BLaER1 (cell line): ENCODE measurements around the gene FOXB2.

ENCODE experiments used
- H3K27ac ChIP-seq: shearing (Covaris generic); formaldehyde crosslinking; 2 replicates; pipeline ENCODE4 v1.8.1; 2022
- H3K27me3 ChIP-seq: shearing (Covaris generic); formaldehyde crosslinking; 2 replicates; pipeline ENCODE4 v1.8.1; 2022
- H3K36me3 ChIP-seq: shearing (Covaris generic); formaldehyde crosslinking; 2 replicates; pipeline ENCODE4 v1.8.1; 2022
- H3K4me1 ChIP-seq: shearing (Covaris generic); formaldehyde crosslinking; 2 replicates; pipeline ENCODE4 v1.8.1; 2022
- H3K4me2 ChIP-seq: shearing (Covaris generic); formaldehyde crosslinking; 2 replicates; pipeline ENCODE4 v1.8.1; 2022
- H3K4me3 ChIP-seq: shearing (Covaris generic); formaldehyde crosslinking; 2 replicates; pipeline ENCODE4 v1.8.1; 2022
- H3K9ac ChIP-seq: shearing (Covaris generic); formaldehyde crosslinking; 2 replicates; pipeline ENCODE4 v1.8.1; 2022
- H3K9me3 ChIP-seq: shearing (Covaris generic); formaldehyde crosslinking; 2 replicates; pipeline ENCODE4 v1.8.1; 2022
- H4K20me1 ChIP-seq: shearing (Covaris generic); formaldehyde crosslinking; 2 replicates; pipeline ENCODE4 v1.8.1; 2022
- Cebpa-rat ChIP-seq: shearing (Covaris generic); IDR thresholded peaks from 2 replicates; pipeline ENCODE4 v1.8.1; 2022

FOXB2 gene

DNA sequence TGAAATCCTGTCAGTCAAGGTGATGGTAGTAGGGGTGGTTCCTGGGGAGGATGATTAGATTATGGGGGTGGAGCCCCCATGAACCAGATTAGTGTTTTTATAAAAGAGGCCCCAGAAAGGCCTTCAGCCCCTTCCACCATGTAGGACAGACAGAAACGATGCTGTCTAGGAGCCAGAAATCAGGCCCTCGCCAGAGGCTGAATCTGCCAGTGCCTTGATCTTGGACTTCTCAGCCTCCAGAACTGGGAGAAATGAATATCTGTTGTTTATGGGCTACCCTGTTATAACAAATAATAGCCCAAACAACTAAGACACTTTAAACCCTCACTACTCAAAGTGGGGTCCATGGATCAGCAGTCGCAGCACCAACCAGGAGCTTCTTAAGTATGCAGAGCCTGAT, 20.2 kb upstream of the FOXB2 start:
- Histone ChIP-seq H3K27ac (no peak overlapping the region), H3K9ac (no peak overlapping the region), H3K9me3 (no peaks in the 10 kb centered on the region), H3K4me3 (no peak overlapping the region), H3K4me2 (no peak overlapping the region), H3K27me3 (no peaks in the 10 kb centered on the region), H3K36me3 (no peaks in the 10 kb centered on the region), H4K20me1 (no peaks in the 10 kb centered on the region), H3K4me1 (no peaks in the 10 kb centered on the region)
- no peak for TF ChIP-seq Cebpa-rat

DNA sequence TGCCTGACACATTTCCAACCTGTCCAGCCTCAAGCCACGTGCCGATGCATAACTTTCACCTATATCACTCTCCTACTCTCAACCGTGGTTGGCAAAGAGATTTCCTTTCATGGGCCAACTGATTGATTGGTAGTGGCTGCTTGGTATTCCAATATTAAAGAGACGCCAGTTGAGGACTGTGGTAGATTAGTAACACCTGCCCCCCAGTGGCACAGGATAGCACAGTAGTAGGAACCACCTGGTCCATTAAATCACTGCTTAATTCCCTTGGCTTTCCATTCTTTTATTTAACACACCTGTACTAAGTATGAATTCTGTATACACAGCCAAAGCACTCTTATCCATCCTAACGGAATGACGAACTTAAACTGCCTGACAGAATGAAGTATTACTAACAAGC, 19.1 kb upstream of the FOXB2 start:
- Histone ChIP-seq H3K27ac (no peak overlapping the region), H3K27me3 (no peaks in the 10 kb centered on the region), H3K4me1 (no peaks in the 10 kb centered on the region), H3K9me3 (no peaks in the 10 kb centered on the region), H3K9ac (no peak overlapping the region), H3K4me3 (no peak overlapping the region), H4K20me1 (no peaks in the 10 kb centered on the region), H3K4me2 (no peak overlapping the region), H3K36me3 (no peaks in the 10 kb centered on the region)
- no peak for TF ChIP-seq Cebpa-rat

DNA sequence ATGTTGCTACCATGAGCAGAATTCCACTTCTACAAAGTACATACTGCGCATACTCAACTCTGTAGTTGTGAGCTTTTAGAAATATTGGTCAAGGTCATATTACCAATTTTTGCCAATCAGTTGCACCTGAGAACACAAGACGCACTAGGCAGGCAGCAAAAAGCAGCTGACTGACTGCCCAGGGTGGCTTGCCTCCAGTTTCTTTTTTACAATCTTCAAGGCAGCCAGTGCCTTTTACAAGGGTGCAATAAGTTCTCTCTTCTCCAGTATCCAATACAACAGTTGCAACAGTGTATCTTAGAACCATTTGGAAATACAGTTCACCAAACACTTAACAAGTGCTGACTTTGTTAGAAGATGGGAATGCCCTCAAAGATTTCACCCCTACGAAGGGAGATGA, 16.1 kb upstream of the FOXB2 start:
- no peak overlapping the region for H3K4me2 ChIP-seq
- H4K20me1 ChIP-seq, result no peaks in the 10 kb centered on the region
- no peaks in the 10 kb centered on the region for H3K4me1 ChIP-seq
- no peak for TF ChIP-seq Cebpa-rat
- H3K9me3 ChIP-seq, result no peaks in the 10 kb centered on the region
- no peaks in the 10 kb centered on the region for H3K36me3 ChIP-seq
- no peak overlapping the region for H3K4me3 ChIP-seq
- no peaks in the 10 kb centered on the region for H3K27me3 ChIP-seq
- no peak overlapping the region for H3K27ac ChIP-seq
- H3K9ac ChIP-seq, result no peak overlapping the region

DNA sequence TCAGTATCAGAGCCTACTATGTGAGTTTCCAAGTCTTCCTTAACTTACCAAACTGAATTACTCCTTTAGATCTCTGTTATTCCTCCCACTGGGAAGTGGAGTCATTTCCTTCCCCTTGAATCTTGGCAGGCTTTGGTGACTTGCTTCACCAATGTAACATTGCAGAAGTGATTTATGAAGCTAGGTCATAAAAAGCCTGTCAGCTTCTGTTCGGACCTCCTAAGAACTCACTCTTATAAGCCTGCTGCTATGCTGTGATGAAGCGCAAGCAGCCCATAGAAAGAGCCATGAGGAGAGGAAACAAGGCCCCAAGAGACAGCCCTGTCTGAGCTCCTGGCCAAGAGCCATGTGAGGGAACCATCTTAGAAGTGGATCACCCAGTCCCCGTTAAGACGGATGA, 14.2 kb upstream of the FOXB2 start:
- Histone ChIP-seq H3K4me3 (no peak overlapping the region), H3K4me1 (no peaks in the 10 kb centered on the region), H4K20me1 (no peaks in the 10 kb centered on the region), H3K36me3 (no peaks in the 10 kb centered on the region), H3K9me3 (no peaks in the 10 kb centered on the region), H3K27ac (no peak overlapping the region), H3K9ac (no peak overlapping the region), H3K4me2 (no peak overlapping the region), H3K27me3 (no peaks in the 10 kb centered on the region)
- no peak for TF ChIP-seq Cebpa-rat

DNA sequence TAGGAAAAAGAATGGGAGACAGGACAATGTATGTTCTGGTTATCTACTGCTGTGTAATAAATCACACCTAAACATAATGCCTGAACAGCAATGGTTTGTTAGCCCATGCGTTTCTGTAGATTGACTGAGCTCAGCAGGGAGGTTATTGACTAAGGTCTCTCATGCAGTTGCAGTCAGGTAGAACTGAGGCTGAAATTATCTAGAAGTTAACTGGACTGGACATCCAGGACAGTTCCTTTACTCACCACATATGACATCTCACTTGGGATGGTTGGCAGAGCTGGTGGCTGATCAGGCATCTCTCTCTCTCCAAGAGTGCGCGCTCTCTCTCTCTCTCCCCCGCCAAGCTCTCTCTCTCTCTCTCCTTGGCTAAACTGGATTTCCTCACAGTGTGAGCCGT, 8.9 kb upstream of the FOXB2 start:
- Histone ChIP-seq H3K36me3 (no peaks in the 10 kb centered on the region), H4K20me1 (no peaks in the 10 kb centered on the region), H3K27ac (no peak overlapping the region), H3K4me2 (no peak overlapping the region), H3K9me3 (peaks cover 31% of the 10 kb centered on the region), H3K4me3 (no peak overlapping the region), H3K4me1 (no peaks in the 10 kb centered on the region), H3K9ac (no peak overlapping the region), H3K27me3 (peaks cover 17% of the 10 kb centered on the region)
- no peak for TF ChIP-seq Cebpa-rat

DNA sequence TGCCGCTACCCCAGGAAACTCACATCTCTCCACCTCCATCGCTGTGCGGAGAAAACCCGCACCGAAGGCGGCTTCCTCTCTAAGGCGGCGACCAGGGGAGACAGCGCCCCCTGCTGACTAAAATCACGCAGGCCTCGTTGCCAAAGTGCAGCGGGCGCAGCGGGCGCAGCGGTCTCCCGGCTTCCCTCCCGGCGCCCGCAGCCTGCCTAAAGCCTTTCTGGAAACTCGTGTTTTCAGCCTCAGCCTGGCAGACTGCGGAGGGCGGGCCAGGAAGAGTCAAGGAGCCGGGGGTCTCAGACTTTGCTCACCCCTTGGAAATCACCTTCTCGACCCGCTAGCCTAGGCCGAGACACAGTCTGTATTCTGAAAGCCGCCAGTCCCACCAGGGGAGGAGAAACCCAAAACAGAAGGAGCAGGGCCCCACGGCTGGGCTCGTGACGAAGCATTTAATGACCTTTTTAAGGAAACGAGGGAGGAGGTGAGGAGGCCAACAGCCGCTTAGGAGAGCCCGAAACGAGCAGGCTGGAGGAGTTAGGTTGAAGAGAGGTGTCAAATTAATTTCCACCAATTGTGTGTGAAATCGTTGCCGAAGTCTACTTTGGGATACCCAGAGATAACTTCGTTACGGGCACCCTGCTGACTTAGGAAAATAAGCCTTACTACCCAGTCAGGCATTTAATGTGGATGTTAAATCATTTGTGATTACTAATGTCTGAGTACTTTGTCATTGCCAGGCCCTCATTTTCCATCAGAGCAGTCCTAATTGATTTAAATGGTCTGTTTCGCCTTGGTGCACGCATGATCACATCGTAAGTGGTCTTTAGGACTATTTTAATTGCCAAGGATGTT, 7.3 kb upstream of the FOXB2 start:
- no peak overlapping the region for H3K9ac ChIP-seq
- H3K4me2 ChIP-seq, result no peak overlapping the region

DNA sequence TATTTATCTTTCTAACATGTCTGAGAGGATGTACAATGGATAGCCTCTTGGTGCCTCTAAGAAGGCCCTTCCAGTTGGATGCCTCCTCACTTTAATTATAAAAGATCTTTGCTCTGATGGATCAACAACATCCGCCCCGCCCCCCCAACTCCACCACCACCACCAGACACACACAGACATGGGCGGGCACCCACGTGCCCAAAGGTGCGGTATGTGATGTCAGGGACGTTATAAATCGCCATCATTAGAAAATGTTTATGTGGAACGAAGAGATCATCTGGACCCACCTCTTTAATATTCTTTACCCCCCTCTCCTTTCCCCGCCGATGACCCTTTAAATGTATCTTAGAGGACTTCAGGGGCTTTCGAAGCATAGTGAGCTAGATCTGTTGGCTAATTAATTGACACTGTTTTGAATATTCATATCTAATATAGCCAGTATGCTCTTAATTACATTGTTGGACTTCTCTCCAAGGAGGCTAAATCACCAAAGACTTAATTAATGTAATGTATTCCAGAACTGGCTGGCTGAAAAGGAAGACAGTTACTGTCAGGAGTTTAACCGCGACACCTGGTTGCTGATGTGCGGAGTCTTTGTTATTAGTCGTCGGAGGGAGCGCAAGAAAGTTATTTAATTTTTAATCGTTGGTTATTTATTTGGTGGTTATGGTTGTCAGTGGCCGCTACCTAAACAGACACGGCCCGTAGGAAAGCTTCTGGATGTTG, 6.1 kb upstream of the FOXB2 start:
- TF ChIP-seq Cebpa-rat, result no peak
- Histone ChIP-seq H3K9ac (no peak overlapping the region), H3K4me2 (no peak overlapping the region)

More for the DNA sequence above, 7.3 kb upstream of the FOXB2 start:
- no peaks in the 10 kb centered on the region for H3K36me3 ChIP-seq
- H3K9me3 ChIP-seq, result peaks cover 48% of the 10 kb centered on the region
- H3K4me1 ChIP-seq, result no peaks in the 10 kb centered on the region
- no peak for TF ChIP-seq Cebpa-rat
- peaks cover 33% of the 10 kb centered on the region for H3K27me3 ChIP-seq
- no peak overlapping the region for H3K27ac ChIP-seq
- H4K20me1 ChIP-seq, result no peaks in the 10 kb centered on the region
- no peak overlapping the region for H3K4me3 ChIP-seq

DNA sequence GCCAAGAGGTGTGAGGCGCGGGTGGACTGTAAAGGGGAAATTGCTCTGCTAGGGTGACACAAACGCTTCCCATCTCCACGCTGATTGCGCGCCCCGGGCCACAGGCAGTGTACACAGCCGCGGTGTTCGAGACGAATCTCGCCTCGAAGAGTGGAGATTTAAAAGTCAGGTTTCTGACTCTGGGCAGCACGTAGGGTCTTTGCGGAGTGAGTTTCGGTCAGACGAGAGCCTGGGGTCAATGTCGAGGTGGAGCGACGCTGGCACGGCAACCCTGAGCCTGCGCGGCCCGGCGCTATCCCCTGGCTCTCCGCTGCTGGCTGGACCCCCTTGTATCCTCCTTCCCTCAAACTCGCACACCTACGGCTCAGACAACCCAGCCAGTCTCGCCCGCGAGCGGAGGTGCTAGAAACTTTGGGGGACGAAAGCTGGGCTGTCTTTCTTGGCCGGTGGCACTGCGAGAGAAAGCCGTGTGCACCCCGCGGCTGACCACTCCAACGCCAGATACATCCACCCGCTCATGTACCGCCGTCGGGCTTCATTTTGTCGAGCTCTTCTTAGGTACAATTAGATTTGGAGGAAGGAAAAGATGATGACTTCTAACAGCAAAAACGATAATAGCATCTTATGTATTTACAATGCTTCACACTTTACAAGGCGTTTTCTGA, 5.4 kb upstream of the FOXB2 start:
- Histone ChIP-seq H3K4me3 (no peak overlapping the region), H3K27me3 (peaks cover 52% of the 10 kb centered on the region), H3K4me1 (no peaks in the 10 kb centered on the region), H4K20me1 (no peaks in the 10 kb centered on the region), H3K9me3 (peaks cover 67% of the 10 kb centered on the region), H3K4me2 (no peak overlapping the region), H3K9ac (no peak overlapping the region), H3K36me3 (no peaks in the 10 kb centered on the region), H3K27ac (no peak overlapping the region)
- TF ChIP-seq Cebpa-rat, result no peak

More for the DNA sequence above, 6.1 kb upstream of the FOXB2 start:
- no peak overlapping the region for H3K27ac ChIP-seq
- no peaks in the 10 kb centered on the region for H3K36me3 ChIP-seq
- no peaks in the 10 kb centered on the region for H3K4me1 ChIP-seq
- H3K9me3 ChIP-seq, result peaks cover 60% of the 10 kb centered on the region
- peaks cover 45% of the 10 kb centered on the region for H3K27me3 ChIP-seq
- H4K20me1 ChIP-seq, result no peaks in the 10 kb centered on the region
- H3K4me3 ChIP-seq, result no peak overlapping the region

DNA sequence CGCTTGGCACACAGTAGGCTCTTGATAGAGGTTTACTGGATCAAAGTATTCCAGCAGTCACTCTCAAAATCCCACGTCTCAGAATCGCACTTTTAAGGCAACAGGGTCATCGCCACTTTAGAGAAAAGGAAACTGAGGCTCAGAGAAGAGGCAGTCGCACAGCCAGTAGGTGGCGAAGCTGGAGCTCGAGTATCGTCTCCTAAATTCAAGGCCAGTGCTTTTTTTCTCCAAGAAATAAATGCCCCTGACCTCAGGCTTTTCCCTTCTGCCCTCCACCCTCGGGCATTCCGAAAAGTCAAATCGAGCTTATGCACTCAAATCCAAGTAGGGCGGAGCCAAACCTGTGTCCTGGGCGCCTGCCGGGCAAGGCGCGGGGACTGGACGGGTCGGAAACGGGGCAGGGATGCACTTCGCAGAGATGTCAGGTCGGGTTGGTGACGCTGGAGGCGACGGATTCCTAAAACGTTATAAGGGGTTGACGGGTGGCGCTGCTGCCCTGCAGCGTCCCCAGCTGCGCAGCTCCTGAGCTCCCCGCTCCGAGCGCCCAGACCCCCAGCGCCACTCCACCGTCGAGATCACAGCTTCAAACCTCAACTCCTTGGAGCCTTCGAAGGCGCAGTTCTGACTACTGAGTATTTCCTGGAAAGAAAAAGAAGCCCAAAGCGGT, 4.7 kb upstream of the FOXB2 start:
- H3K4me3 ChIP-seq, result no peak overlapping the region
- H3K4me2 ChIP-seq, result no peak overlapping the region
- no peaks in the 10 kb centered on the region for H3K36me3 ChIP-seq
- H3K9ac ChIP-seq, result no peak overlapping the region
- peaks cover 73% of the 10 kb centered on the region for H3K9me3 ChIP-seq
- peaks cover 59% of the 10 kb centered on the region for H3K27me3 ChIP-seq
- no peaks in the 10 kb centered on the region for H4K20me1 ChIP-seq
- H3K4me1 ChIP-seq, result no peaks in the 10 kb centered on the region
- TF ChIP-seq Cebpa-rat, result no peak
- H3K27ac ChIP-seq, result no peak overlapping the region
